GM18526 (cell line): Measurements from ENCODE around the gene ZNF777.

Experiments used
- POLR2A ChIP-seq: IDR thresholded peaks from 3 replicates; pipeline ENCODE4 v1.6.1; 2011; ENCODE audit not compliant: insufficient read length; ENCODE audit errors: extremely low read depth

ZNF777 gene

GRCh38 chr7:149443523-149443922 lies 17.3 kb downstream of the ZNF777 start:
- no peak for TF ChIP-seq POLR2A

DNA sequence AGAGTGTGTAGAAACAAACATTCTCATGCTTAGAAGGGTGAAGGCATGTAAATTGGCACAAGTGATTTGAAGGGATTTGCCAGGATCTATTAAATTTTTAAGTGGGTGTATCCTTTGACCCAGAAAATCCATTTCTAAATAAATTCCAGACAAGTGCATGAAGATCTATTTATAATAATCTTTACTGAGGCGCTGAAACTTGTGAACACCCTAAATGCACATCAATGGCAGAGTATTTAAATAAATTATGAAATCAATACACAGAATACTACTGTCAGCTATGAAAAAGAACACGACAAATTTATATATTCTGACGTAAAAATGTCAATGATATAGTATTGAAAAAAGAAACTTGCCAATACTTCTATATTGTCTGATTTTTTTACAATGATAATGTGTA lies 17.9 kb downstream of the ZNF777 start:
- no peak for TF ChIP-seq POLR2A

DNA sequence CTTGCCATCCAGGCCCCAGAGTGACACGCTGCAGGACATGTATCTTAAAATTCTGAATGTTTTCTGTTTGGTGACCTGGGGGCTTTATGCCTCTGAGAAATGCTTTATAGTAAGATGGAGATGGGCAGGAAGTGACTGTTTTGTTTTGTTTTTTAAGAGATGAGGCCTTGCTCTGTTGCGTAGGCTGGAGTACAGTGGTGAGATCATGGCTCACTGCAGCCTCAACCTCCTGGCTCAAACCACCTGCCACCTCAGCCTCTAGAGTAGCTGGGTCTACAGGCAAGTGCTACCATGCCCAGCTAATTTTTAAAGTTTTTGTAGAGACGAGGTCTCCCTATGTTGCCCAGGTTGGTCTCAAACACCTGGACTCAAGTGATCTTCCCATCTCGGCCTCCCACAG lies 20.6 kb downstream of the ZNF777 start:
- no peak for TF ChIP-seq POLR2A

DNA sequence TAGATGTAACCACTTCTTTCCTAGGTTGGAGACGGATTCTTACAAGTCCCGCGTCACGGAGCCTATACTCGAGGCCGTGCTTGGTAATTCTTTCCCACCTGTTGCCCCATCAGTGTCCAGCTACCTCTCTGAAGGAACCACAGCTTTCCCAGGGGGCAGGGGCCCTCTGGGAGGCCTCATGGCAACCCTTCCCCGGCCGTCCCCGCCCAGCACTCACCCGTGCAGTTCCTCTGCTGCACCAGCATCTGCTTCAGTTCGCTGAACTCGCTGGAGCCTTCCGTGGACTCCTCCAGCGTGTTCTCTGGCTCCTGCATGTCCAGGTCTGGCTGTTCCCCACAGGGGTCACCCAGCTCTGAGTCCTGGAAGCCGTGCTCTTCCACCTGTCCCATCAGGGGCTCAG lies 24.5 kb downstream of the ZNF777 start:
- TF ChIP-seq POLR2A: no peak

DNA sequence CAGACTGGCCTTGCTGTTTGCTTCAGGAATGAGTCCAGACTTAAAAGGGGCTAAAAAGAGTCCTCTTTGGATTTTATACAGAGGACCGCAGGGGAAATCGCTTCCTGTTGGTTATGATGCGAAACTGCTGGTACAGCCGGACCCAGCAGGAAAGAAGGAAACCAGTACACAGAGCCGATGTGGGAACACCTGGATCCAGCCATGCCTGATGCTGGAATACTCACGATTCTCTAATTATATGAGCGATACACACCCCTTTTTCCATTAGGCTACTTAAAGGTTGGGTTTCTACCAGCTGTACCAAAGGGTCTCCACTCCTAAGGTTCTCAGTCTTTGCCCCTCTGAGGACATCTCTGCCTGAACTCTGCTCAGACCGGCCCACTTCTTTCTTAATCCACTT lies 27.7 kb downstream of the ZNF777 start:
- no peak for TF ChIP-seq POLR2A

- TF ChIP-seq POLR2A: no peak
Observed at GRCh38 chr7:149432121-149432691, 28.7 kb downstream of the ZNF777 start.

GRCh38 chr7:149431486-149432120 lies 29.3 kb downstream of the ZNF777 start:
- TF ChIP-seq POLR2A: no peak

DNA sequence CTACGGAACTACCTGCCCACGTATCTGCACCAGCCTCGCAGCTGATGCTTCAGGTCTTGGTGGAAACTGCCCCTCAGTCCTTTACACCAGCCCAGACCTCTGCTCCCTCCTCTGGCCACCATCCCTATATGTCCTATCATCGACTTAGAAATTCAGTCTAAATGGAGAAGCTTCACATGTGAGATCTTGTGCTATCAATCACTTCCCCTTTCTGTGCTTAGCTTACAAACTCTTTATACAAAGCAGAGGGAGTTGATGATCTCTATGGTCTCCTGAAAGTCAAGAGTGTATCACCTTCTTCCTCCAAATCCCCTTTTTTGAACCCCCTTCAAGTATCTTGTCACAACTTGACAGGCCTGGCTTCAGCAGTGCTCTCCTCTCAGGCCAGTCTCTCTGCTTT lies 30.7 kb downstream of the ZNF777 start:
- no peak for TF ChIP-seq POLR2A

- no peak for TF ChIP-seq POLR2A
Observed at GRCh38 chr7:149427893-149428292, 33.0 kb downstream of the ZNF777 start.

DNA sequence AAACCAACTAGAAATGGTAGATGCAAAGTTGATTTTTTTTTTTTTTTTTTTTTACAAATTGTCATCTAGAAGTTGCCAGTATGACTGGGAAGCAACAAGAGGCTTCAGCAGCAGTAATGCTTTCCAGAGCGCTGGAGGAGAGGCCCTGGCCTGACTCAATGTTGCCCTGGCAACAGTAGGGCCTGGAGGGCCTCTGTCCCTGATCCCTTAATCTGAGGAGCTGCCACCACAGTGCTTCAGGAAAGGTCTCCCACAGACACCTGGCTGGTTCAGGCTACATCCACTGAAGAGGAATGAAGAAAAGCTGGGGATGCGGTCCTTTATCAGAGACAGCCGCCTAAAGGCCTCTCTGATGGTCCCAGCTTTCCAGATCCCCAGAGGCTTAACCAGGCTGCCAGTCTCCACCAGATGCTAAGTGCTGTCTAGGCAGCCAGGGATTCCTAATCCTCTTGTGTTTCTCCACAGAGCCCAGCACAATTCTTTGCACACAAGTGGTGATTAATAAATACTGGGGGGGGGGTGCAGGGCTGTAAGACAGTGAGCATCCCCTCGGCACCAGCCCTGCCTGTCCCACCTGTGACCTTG lies 33.7 kb downstream of the ZNF777 start:
- no peak for TF ChIP-seq POLR2A

GRCh38 chr7:149423449-149424110 lies 37.3 kb downstream of the ZNF777 start:
- no peak for TF ChIP-seq POLR2A

DNA sequence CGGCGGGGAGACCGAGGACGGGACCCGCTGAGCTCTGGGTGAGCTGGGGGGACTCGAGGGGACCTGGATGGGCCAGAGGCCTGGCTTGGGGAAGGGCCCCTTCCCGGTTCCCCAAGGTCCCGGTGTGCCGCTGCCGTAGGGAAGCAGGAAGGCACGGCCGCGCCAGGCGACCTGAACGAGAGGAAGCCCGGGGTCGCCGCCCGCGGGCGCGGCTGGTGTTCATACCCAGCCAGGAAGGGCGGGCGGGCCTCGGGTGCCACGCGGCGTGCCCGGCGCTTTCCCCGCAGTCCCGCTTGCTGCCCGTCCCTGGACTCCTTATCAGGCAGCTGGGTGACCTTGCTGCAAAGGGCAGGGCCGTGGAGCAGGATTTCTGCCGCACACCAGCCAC lies 38.0 kb downstream of the ZNF777 start:
- TF ChIP-seq POLR2A: no peak

DNA sequence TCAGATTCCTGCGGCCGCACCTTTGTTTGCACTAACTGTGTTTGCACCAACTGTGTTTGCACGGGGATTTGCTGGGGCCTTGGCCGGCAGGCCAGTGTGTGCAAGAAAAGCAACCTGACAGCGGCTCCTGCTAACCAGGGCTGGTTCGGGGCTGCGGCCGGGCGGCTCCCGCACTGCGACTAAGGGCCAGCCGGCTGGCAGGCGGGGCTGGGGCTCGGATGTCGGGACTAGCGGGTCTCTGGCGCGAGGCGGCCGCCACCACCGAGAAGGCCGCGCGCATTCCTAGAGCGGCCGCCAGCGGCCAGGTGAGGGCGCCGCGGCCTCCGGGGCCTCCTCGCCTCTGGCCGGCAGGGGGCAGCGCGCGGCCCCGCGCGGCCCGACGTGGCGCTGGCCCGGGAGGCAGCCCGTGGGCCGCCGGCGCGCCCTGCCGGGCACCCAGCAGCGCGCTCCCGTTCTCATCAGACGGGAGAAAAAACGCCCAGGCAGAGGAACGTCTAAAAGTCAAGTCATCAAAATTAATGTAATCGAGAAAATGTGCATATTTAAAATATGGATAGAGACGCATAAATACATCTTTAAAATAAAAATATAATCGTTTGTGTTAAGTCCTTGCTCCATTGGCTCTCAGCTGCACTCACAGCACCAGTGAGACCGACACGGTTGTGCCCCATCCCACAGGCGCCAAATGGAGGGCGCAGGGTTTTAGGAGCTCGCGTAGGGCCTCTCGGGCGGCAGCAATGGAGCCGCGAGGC lies 38.5 kb downstream of the ZNF777 start:
- peak; percentile 68 for TF ChIP-seq POLR2A

DNA sequence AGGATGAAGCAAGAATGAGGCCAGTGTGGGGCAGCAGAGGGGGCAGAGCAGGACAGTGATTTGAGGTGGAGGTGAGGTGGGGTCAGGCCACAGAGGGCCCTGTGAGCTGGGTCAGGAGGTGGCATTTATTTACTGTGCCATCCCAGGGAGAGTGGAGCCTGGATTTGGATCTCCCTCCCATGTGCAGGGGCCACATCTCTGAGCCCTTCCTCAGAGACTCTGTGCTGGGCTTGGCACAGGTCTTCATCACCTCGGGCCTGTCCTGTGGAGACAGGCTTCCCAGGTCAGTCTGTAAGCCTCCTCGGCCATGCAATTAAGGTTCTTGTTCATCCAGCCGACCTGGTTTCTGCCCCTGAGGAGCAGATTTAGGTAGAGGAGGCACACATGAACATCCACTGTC lies 40.9 kb downstream of the ZNF777 start:
- TF ChIP-seq POLR2A: no peak

DNA sequence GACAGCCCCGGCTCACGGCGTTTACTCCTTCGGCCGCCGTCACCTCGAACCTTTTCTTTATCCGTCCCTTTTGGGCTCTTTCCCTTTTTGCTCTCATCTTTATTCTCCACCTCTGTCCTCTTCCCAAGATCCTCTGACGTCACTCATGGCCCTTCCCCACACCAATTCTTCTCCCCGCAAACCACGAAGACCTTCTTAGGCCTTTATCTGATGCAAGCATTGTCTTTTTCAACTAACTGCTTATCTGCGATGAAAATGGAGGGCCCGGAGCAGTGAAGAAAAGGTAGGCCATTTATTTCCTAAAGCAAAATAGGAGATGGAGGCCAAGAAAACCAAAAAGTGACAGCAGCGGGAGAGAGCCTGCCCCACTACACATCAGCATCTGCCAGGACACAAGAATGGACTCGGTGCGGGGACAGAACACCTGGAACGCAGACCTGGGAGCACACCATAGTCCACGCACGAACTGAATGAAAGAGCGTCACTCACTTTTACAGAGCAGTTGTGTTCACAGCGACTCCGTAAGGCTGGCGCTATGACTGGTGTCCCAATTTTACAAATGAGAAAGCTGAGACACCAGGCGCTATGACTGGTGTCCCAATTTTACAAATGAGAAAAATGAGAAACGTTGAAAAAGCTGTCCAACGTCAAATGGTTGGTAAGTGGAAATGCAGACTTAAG lies 45.3 kb downstream of the ZNF777 start:
- no peak for TF ChIP-seq POLR2A
